HCEC 1CT (cell line): ENCODE data around the gene MAP2K1.

Experiments
- DNase-seq: peaks from one replicate; pipeline ENCODE4 v3.0.0-alpha.2; 2017

MAP2K1 gene

DNA sequence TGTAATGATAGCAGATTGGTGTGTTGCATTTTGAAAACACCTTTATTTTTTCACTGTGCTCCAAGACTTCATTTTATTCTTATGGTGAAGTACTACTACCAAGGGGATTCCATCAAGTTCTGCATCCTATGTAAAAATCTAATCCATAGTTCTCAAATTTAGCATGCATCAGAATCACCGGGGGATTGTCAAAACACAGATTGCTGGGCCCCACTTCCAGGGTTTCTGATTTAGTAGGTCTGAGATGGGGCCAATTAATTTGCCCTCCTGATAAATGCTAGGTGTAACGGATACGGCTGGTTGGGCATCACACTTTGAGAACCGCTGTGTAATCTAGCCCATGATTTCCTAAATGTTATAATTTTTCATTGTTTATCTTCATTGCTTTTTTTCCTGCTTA lies 119.1 kb downstream of the MAP2K1 start:
- no peak for DNase-seq

DNA sequence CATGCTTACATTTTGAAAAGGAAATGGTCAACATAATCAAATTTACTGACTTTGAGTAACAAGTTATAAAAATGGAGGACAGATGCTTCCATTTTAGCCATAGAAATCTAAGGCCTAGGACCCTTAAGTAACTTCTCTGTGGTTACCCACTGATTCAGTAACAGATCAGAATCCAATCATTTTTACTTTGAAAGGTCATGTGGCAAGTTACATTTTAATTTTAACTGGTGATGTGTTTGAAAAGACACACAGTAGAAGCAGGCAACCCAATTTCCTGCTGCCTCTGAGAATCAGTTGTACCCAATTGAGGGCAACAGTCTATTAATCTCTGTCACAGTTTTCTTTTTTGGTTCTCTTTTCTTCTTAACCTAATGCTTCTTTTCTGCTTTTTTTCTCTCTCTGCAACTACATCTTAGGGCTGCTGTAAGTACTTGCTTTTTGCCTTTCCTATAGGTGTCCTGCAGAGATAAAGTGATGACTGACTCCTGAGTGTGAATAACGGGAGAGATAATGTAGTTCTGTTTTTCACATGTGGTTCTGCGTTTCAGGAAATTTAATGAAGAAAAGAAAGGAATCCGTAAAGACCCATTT lies 121.7 kb downstream of the MAP2K1 start:
- no peak for DNase-seq

GRCh38 chr15:66514586-66514985 lies 127.9 kb downstream of the MAP2K1 start:
- DNase-seq: no peak

GRCh38 chr15:66515901-66516322 lies 129.2 kb downstream of the MAP2K1 start:
- DNase-seq: peak; percentile 15

DNA sequence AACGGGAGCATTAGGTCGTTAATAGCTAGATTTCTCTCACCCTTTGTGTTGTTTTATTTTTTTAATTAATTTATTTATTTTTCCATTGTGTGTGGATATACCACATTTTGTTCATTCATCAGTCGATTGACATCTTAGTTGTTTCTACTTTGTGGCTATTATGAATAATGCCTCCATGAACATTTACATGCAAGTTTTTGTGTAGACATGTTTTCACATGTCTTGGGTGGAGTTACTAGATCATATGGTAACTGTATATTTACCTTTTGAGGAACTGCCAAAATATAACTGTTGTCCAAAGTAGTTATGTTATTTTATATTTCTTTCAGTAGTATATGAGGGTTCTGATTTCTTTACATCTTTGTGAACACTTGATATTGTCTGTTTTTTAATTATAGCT lies 137.2 kb downstream of the MAP2K1 start:
- no peak for DNase-seq

DNA sequence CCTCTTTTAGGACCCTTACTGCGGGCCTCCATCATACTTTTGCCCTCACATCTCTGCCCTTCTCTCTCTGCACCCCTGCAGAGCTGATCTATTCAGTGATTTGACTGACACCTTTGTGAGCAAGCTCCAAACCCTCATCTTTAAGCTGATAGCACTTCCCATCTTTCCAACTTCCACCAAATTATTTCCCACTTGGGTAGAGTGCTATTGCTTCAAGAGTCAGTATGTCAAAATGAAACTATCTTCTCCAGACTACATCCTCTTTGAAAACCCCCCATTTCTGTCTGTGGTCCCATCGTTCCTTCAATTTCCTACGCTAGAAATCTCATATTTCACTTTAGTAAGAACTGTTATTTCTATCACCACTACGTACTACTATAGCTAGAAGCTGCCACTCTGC lies 138.1 kb downstream of the MAP2K1 start:
- no peak for DNase-seq

- no peak for DNase-seq
Observed at GRCh38 chr15:66535056-66535455, 148.3 kb downstream of the MAP2K1 start.
